ENCODE data around the gene FBP2. TPM values are rescaled to one million over a fixed set of nuclear protein-coding genes. Genes with fewer than 3 reads are reported as not detected.

The FBP2 gene
- total RNA-seq, 1 experiment from 2014 or later, result not detected

GRCh38 chr9:94560237-94560636 lies 33.4 kb downstream of the FBP2 start:
- TF ChIP-seq CBX3 (IDR thresholded peaks at IDR 0.05; ENCODE audit: low read depth), result no peak
- no peak for TF ChIP-seq ZNF274 (IDR thresholded peaks at IDR 0.05; ENCODE audit: low read depth, low read length)
- no peak for TF ChIP-seq POLR2AphosphoS5 (IDR thresholded peaks at IDR 0.05; ENCODE audit: low read depth, low read length)
- TF ChIP-seq EZH2 (IDR thresholded peaks at IDR 0.05), result no peak
- TF ChIP-seq TCF7L2 (IDR thresholded peaks at IDR 0.05; ENCODE audit: borderline replicate concordance, extremely low read depth, insufficient read depth, insufficient read length), result no peak
- no peak for TF ChIP-seq ZBTB33 (IDR thresholded peaks at IDR 0.05; ENCODE audit: extremely low read depth, insufficient replicate concordance, low read length)
- TF ChIP-seq JUND (IDR thresholded peaks at IDR 0.05), result no peak
- no peak for TF ChIP-seq REST (IDR thresholded peaks at IDR 0.05; ENCODE audit: low read depth)
- no peak for TF ChIP-seq ELF1 (IDR thresholded peaks at IDR 0.05; ENCODE audit: borderline replicate concordance, low read depth)
- no peak for TF ChIP-seq RAD21 (IDR thresholded peaks at IDR 0.05; ENCODE audit: low read depth)
- TF ChIP-seq MAX (IDR thresholded peaks at IDR 0.05), result no peak
- no peak for TF ChIP-seq EGR1 (IDR thresholded peaks at IDR 0.05; ENCODE audit: low read depth)
- TF ChIP-seq, protein P1, sequence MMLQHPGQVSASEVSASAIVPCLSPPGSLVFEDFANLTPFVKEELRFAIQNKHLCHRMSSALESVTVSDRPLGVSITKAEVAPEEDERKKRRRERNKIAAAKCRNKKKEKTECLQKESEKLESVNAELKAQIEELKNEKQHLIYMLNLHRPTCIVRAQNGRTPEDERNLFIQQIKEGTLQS (IDR thresholded peaks at IDR 0.05), result no peak
- no peak for TF ChIP-seq CTCF (IDR thresholded peaks at IDR 0.05 in 2 of 3, conservative IDR thresholded peaks at IDR 0.05 in 1 of 3; ENCODE audit: borderline replicate concordance in 1 of 3, insufficient read depth in 1 of 3, low read depth in 2 of 3, low read length in 2 of 3)
- TF ChIP-seq SRF (IDR thresholded peaks at IDR 0.05; ENCODE audit: low read depth), result no peak
- BruUV-seq (replicated peaks), result no TSS peak
- no peak overlapping the region for H3K4me3 ChIP-seq (replicated peaks in 1 of 2; ENCODE audit: low read depth in 1 of 2, low read length in 2 of 2)
- H3K27me3 ChIP-seq (ENCODE audit: insufficient read depth, low read length), result no peaks in the 10 kb centered on the region
- intact Hi-C loops (cut with micrococcal nuclease), result no loop called here
- DNase-seq (ENCODE audit: low read depth, low spot score), result no peak
- POLR2A ChIA-PET, result no interaction called here
- no peak for ATAC-seq
- H3K4me2 ChIP-seq (ENCODE audit: low read length), result no peak overlapping the region
- H3K4me1 ChIP-seq (ENCODE audit: control insufficient read depth in 1 of 2, insufficient read depth in 2 of 2, low read length in 2 of 2), result peaks cover 2 to 7% of the 10 kb centered on the region in 2 experiments; a peak in 2 of 4 replicates
- H3K9ac ChIP-seq (ENCODE audit: low read length), result no peak overlapping the region
- H3K27ac ChIP-seq (ENCODE audit: low read depth, low read length), result no peak overlapping the region
- CTCF ChIA-PET, result no interaction called here
- no peak overlapping the region for H2AFZ ChIP-seq (ENCODE audit: low read depth, low read length, poor library complexity, severe bottlenecking)
- no peaks in the 10 kb centered on the region for H3K36me3 ChIP-seq (ENCODE audit: control insufficient read depth in 1 of 2, insufficient read depth in 2 of 2, low read length in 2 of 2)
- H3K79me2 ChIP-seq (ENCODE audit: insufficient read depth, low read length), result no peaks in the 10 kb centered on the region
- RAD21 ChIA-PET (ENCODE audit: low non-redundant PET in 1 of 2, low total read pairs in 2 of 2, uncharacterized antibody in 2 of 2, unreplicated experiment in 2 of 2), result no interaction called here
- no peaks in the 10 kb centered on the region for H3K9me3 ChIP-seq (ENCODE audit: control insufficient read depth in 1 of 2, insufficient read depth in 1 of 2, low read depth in 1 of 2, low read length in 2 of 2)
- no peaks in the 10 kb centered on the region for H3K9me2 ChIP-seq (ENCODE audit: insufficient read depth)
- H4K20me1 ChIP-seq (ENCODE audit: insufficient read depth), result no peaks in the 10 kb centered on the region
